BJ (cell line): ENCODE data around the gene TIMM9. TPM values are rescaled to one million over a fixed set of nuclear protein-coding genes. Genes with fewer than 3 reads are reported as not detected.

ENCODE experiments used
- CTCF ChIA-PET: fragments of 350-600 bp; formaldehyde crosslinking; extraction: SDS; loops from one replicate; lab custom pipeline; 2021; ENCODE audit warnings: antibody characterized with exemption, inconsistent platforms; lab: Yijun Ruan, JAX
- POLR2A ChIA-PET: fragments of 300-600 bp; sonication (Branson Sonifier 250); formaldehyde crosslinking; extraction: SDS; loops from one replicate; lab custom pipeline; 2021; ENCODE audit warnings: antibody characterized with exemption; lab: Charles Lee
- DNase-seq: peaks from one replicate; pipeline ENCODE4 v3.0.0-alpha.2; 2011; ENCODE audit warnings: low read depth
- H3K27me3 ChIP-seq: 2 replicates; pipeline ENCODE4 v1.6.0; 2011; ENCODE audit warnings: low read length; ENCODE audit not compliant: control insufficient read depth, insufficient read depth
- H3K36me3 ChIP-seq: 2 replicates; pipeline ENCODE4 v1.5.1; 2011; ENCODE audit warnings: low read length; ENCODE audit not compliant: control insufficient read depth, insufficient read depth
- H3K4me3 ChIP-seq: 2 replicates; pipeline ENCODE4 v1.5.1; 2011; ENCODE audit warnings: low read depth, mild to moderate bottlenecking, control low read depth, low read length
- polyA minus RNA-seq: library from RNA; depleted of rRNA, polyadenylated mRNA; stranded (reverse); fragments of >200 nt; gene quantifications from 2 replicates; pipeline ENCODE4 v1.2.3, GENCODE V29; 2011; rRNA and poly(A)+ RNA removed
- polyA plus RNA-seq: library from polyadenylated mRNA; depleted of rRNA; stranded (reverse); fragments of >200 nt; gene quantifications from 2 replicates; pipeline ENCODE4 v1.2.3, GENCODE V29; 2011; rRNA removed
- TF ChIP-seq, protein P1 (sequence below): IDR thresholded peaks from 2 replicates; pipeline ENCODE4 v1.5.1; 2011; ENCODE audit warnings: low read depth, mild to moderate bottlenecking, control low read depth, inconsistent platforms, low read length, moderate library complexity; ENCODE audit not compliant: insufficient read depth

Gene TIMM9
- 20.0 and 21.5 TPM in 2 replicates for polyA plus RNA-seq
- polyA minus RNA-seq = 12.8 and 20.5 TPM in 2 replicates

GRCh38 chr14:58427281-58428117, at the start of gene TIMM9, which contains the start of gene KIAA0586:
TIMM9 (minus strand) TSS chr14:58427531; CDS start chr14:58411945, 15,586 bp downstream.
KIAA0586 (plus strand) TSS chr14:58427719; CDS start chr14:58428265, 546 bp downstream.
- peak; percentile 87 for DNase-seq
- H3K36me3 ChIP-seq = no peaks in the 10 kb centered on the region
- ChIA-PET CTCF (interaction anchor here (0.6 to 0.9 kb wide), 3 partner anchors 31 to 1143 kb away, joined by 3 read pairs; no protein-coding TSS in a partner anchor), POLR2A (no interaction called here)
- TF ChIP-seq, protein P1, sequence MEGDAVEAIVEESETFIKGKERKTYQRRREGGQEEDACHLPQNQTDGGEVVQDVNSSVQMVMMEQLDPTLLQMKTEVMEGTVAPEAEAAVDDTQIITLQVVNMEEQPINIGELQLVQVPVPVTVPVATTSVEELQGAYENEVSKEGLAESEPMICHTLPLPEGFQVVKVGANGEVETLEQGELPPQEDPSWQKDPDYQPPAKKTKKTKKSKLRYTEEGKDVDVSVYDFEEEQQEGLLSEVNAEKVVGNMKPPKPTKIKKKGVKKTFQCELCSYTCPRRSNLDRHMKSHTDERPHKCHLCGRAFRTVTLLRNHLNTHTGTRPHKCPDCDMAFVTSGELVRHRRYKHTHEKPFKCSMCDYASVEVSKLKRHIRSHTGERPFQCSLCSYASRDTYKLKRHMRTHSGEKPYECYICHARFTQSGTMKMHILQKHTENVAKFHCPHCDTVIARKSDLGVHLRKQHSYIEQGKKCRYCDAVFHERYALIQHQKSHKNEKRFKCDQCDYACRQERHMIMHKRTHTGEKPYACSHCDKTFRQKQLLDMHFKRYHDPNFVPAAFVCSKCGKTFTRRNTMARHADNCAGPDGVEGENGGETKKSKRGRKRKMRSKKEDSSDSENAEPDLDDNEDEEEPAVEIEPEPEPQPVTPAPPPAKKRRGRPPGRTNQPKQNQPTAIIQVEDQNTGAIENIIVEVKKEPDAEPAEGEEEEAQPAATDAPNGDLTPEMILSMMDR = no peak
- H3K27me3 ChIP-seq = no peaks in the 10 kb centered on the region
- peak within 1 kb of the TSS; percentile 94 for H3K4me3 ChIP-seq

DNA sequence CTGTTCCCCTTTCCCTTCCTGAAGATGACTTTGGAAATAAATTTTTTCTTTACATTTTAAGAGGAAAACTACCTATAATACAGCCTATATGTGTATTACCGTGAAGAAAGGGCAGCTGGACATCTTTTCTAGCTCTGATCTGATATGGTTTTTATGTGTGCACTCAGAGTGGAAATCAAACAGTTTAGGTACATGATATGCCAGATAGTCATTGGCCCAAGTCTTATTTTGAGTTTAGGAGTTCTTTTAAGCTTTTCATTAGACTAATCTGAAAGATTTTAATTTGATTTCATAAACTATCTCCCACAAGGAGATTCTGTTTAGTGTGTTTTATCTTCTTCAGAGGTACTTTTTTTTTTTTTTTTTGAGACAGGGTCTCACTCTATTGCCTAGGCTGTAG, 49.0 kb upstream of the TIMM9 start:
- H3K4me3 ChIP-seq = no peak overlapping the region
- no peak for DNase-seq
- POLR2A ChIA-PET = no interaction called here
- no peaks in the 10 kb centered on the region for H3K27me3 ChIP-seq
- CTCF ChIA-PET = no interaction called here
- H3K36me3 ChIP-seq = 0 out of 2 replicates have a peak, but pooled peaks cover 2% of the 10 kb centered on the region
- TF ChIP-seq, protein P1 = no peak

GRCh38 chr14:58469309-58469708, 42.0 kb upstream of the TIMM9 start:
- POLR2A ChIA-PET = no interaction called here
- no peaks in the 10 kb centered on the region for H3K36me3 ChIP-seq

DNA sequence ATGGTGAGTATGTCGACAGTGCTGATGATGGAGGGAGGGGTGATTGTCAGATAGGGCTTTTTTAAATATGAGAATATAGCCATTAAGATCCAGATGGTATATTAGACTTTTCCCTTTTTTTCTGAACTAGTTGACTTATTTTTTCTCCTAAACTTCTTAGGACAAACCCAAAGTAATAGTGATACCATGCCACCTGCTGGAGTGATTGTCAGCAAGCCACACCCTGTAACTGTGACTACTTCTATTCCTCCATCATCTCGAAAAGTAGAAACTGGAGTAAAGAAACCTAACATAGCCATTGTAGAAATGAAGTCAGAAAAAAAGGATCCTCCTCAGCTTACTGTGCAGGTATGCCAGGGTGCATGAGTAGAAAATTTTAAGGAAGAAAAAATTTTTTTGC, 40.2 kb upstream of the TIMM9 start:
- ChIA-PET POLR2A (no interaction called here), CTCF (interaction anchor here (0.6 kb wide), 2 partner anchors 26 to 27 kb away, joined by 3 to 4 read pairs; no protein-coding TSS in a partner anchor)
- no peak overlapping the region for H3K4me3 ChIP-seq
- no peak for DNase-seq
- TF ChIP-seq, protein P1 = no peak
- no peaks in the 10 kb centered on the region; the same call in 1 of the 2 replicates for H3K36me3 ChIP-seq
- H3K27me3 ChIP-seq = no peaks in the 10 kb centered on the region

More at GRCh38 chr14:58469309-58469708, 42.0 kb upstream of the TIMM9 start:
- TF ChIP-seq, protein P1 = no peak
- Histone ChIP-seq H3K27me3 (no peaks in the 10 kb centered on the region), H3K4me3 (no peak overlapping the region)
- no peak for DNase-seq
- CTCF ChIA-PET = no interaction called here

DNA sequence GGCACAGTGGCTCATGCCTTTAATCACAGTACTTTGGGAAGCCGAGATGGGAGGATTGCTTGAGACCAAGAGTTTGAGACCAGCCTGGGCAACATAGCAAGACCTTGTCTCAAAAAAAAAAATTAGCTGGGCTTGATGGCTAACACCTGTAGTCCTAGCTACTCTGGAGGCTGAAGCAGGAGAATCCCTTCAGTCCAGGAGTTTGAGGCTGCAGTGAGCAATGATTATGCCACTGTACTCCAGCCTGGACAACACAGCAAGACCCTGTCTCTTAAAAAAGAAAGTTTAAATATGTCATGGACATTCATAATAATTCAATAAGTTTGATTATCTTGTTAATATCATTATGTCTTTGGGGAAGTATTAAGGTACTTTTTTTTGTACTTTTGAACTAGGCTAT, 39.1 kb upstream of the TIMM9 start:
- Histone ChIP-seq H3K27me3 (no peaks in the 10 kb centered on the region), H3K4me3 (no peak overlapping the region), H3K36me3 (no peaks in the 10 kb centered on the region; the same call in 1 of the 2 replicates)
- POLR2A ChIA-PET = interaction anchor here (0.6 kb wide), 1 partner anchor 90 kb away, joined by 5 read pairs; no protein-coding TSS in a partner anchor
- DNase-seq = no peak
- CTCF ChIA-PET = interaction anchor here (1.2 kb wide), 1 partner anchor 35 kb away, joined by 6 read pairs; no protein-coding TSS in a partner anchor
- TF ChIP-seq, protein P1 = no peak
